Esophagus muscularis mucosa (tissue), 4 donors: ENCODE measurements around the gene TRIM37. TPM values are rescaled to one million over a fixed set of nuclear protein-coding genes. Genes with fewer than 3 reads are reported as not detected.

Experiments used
- DNase-seq: peaks from one replicate; pipeline ENCODE4 v3.0.0-alpha.2; 2017; ENCODE audit errors: extremely low spot score
- H3K27ac ChIP-seq, 4 donors: fragments of 200-600 bp; sonication (generic); replicated peaks in 1 of 4; 1 replicate in 3 of 4; 2 replicates in 1 of 4; pipeline ENCODE4 v1.5.1; 2016 to 2019; ENCODE audit warnings: mild to moderate bottlenecking in 1 of 4
- H3K27me3 ChIP-seq, 4 donors: fragments of 200-600 bp; sonication (generic); one replicate each; pipeline versions ENCODE4 v1.5.1 to v1.6.0; 2016 to 2019
- H3K36me3 ChIP-seq, 4 donors: fragments of 200-600 bp; sonication (generic); one replicate each; pipeline ENCODE4 v1.5.1; 2016 to 2019
- H3K4me1 ChIP-seq, 4 donors: fragments of 200-600 bp; sonication (generic); one replicate each; pipeline ENCODE4 v1.5.1; 2016 to 2019
- H3K4me3 ChIP-seq, 4 donors: fragments of 200-600 bp; sonication (generic); 1 replicate in 2 of 4; 2 replicates in 2 of 4; pipeline ENCODE4 v1.5.1; 2016 to 2019; ENCODE audit warnings: mild to moderate bottlenecking in 4 of 4, moderate library complexity in 1 of 4
- H3K9me3 ChIP-seq, 4 donors: fragments of 200-600 bp; sonication (generic); 1 replicate in 3 of 4; 2 replicates in 1 of 4; pipeline ENCODE4 v1.5.1; 2016 to 2019
- CTCF ChIP-seq, 3 experiments: fragments of 200-600 bp in 2 of 3; fragments of 450-650 bp in 1 of 3; sonication (generic) in 2 of 3; IDR thresholded peaks; one replicate each; pipeline ENCODE4 v1.5.1; 2017 to 2019; ENCODE audit warnings: antibody characterized with exemption in 3 of 3, mild to moderate bottlenecking in 2 of 3, moderate library complexity in 1 of 3
- EP300 ChIP-seq: sonication (generic); formaldehyde crosslinking; IDR thresholded peaks from one replicate; pipeline ENCODE4 v1.6.1; 2017; ENCODE audit warnings: antibody characterized with exemption
- POLR2A ChIP-seq: fragments of 450-650 bp; IDR thresholded peaks from one replicate; pipeline ENCODE4 v1.6.1; 2017; ENCODE audit warnings: antibody characterized with exemption, moderate library complexity, mild to moderate bottlenecking, low read depth
- POLR2AphosphoS5 ChIP-seq, 2 donors: sonication (generic); formaldehyde crosslinking; IDR thresholded peaks; one replicate each; pipeline ENCODE4 v1.6.1; 2017; ENCODE audit warnings: antibody characterized with exemption in 2 of 2
- WGBS: methylation state at CpG from one replicate; pipeline ENCODE4 v1.1.5; 2018; 5-methylcytosine and 5-hydroxymethylcytosine counted together
- intact Hi-C: fragments of 100-400 bp; cut with DNase I; formaldehyde crosslinking; loops from one replicate; pipeline ENCODE4 v1.15.1; 2023
- total RNA-seq, 4 donors: library from RNA; depleted of rRNA; stranded (reverse); fragments of >200 nt; gene quantifications; one replicate each; pipeline versions ENCODE4 v1.1.0 to v1.2.1, GENCODE V29; 2016

TRIM37 gene
- total RNA-seq, 4 donors from 2014 or later = 23.4 to 27.5 (median 25.3) TPM

GRCh38 chr17:58996968-58997367 is 109.7 kb downstream of the TRIM37 start:
- no peak for TF ChIP-seq POLR2A
- TF ChIP-seq POLR2AphosphoS5 (IDR thresholded peaks at IDR 0.05) = no peak
- no peak for TF ChIP-seq EP300
- TF ChIP-seq CTCF (IDR thresholded peaks at IDR 0.05) = no peak
- H3K36me3 ChIP-seq = peaks cover 14 to 63% (median 31%) of the 10 kb centered on the region in 4 donors
- no peak overlapping the region for H3K4me3 ChIP-seq
- H3K27ac ChIP-seq = no peak overlapping the region
- H3K9me3 ChIP-seq = no peaks in the 10 kb centered on the region
- peaks cover 0 to 9% (median 0%) of the 10 kb centered on the region in 4 donors for H3K4me1 ChIP-seq
- no peaks in the 10 kb centered on the region for H3K27me3 ChIP-seq
- 73% methylated on average over 4 of the region's 4 CpGs for WGBS
- no peak for DNase-seq
- intact Hi-C loops = no loop called here

- Histone ChIP-seq H3K27ac (no peak overlapping the region), H3K36me3 (peaks cover 14 to 50% (median 24%) of the 10 kb centered on the region in 4 donors), H3K9me3 (no peaks in the 10 kb centered on the region), H3K27me3 (no peaks in the 10 kb centered on the region), H3K4me3 (no peak overlapping the region), H3K4me1 (peaks cover 0 to 9% (median 0%) of the 10 kb centered on the region in 4 donors)
- WGBS = 96% methylated on average over 7 of the region's 7 CpGs
- TF ChIP-seq POLR2AphosphoS5 (IDR thresholded peaks at IDR 0.05) (no peak), POLR2A (no peak), CTCF (IDR thresholded peaks at IDR 0.05) (no peak), EP300 (no peak)
- DNase-seq = no peak
- intact Hi-C loops = no loop called here
Observed at GRCh38 chr17:58995247-58995940, 111.3 kb downstream of the TRIM37 start.

- Histone ChIP-seq H3K4me1 (peaks cover 0 to 9% (median 0%) of the 10 kb centered on the region in 4 donors), H3K27me3 (no peaks in the 10 kb centered on the region), H3K4me3 (no peak overlapping the region), H3K9me3 (no peaks in the 10 kb centered on the region), H3K27ac (no peak overlapping the region), H3K36me3 (peaks cover 5 to 29% (median 7%) of the 10 kb centered on the region in 4 donors)
- TF ChIP-seq POLR2AphosphoS5 (IDR thresholded peaks at IDR 0.05) = no peak
- TF ChIP-seq POLR2A = no peak
- TF ChIP-seq EP300 = no peak
- intact Hi-C loops = no loop called here
- 82% methylated on average over 5 of the region's 5 CpGs for WGBS
- DNase-seq = no peak
Observed at GRCh38 chr17:58993311-58993710, 113.4 kb downstream of the TRIM37 start.

- no peaks in the 10 kb centered on the region for H3K27me3 ChIP-seq
- H3K4me1 ChIP-seq = peaks cover 0 to 9% (median 0%) of the 10 kb centered on the region in 4 donors
- DNase-seq = no peak
- TF ChIP-seq POLR2A (no peak), POLR2AphosphoS5 (IDR thresholded peaks at IDR 0.05) (no peak), CTCF (IDR thresholded peaks at IDR 0.05) (no peak), EP300 (no peak)
- H3K9me3 ChIP-seq = no peaks in the 10 kb centered on the region
- no peak overlapping the region for H3K27ac ChIP-seq
- intact Hi-C loops = no loop called here
- H3K4me3 ChIP-seq = no peak overlapping the region
- peaks cover 0 to 14% (median 2%) of the 10 kb centered on the region in 4 donors for H3K36me3 ChIP-seq
- WGBS = 90% methylated on average over 4 of the region's 4 CpGs
Observed at GRCh38 chr17:58991718-58992331, 114.9 kb downstream of the TRIM37 start.

GRCh38 chr17:58989629-58990028 is 117.1 kb downstream of the TRIM37 start:
- Histone ChIP-seq H3K4me1 (peaks cover 0 to 5% (median 0%) of the 10 kb centered on the region in 4 donors), H3K9me3 (no peaks in the 10 kb centered on the region), H3K27me3 (no peaks in the 10 kb centered on the region), H3K27ac (no peak overlapping the region), H3K36me3 (peaks cover 0 to 7% (median 0%) of the 10 kb centered on the region in 4 donors), H3K4me3 (no peak overlapping the region)
- TF ChIP-seq EP300 = no peak
- no peak for TF ChIP-seq CTCF (IDR thresholded peaks at IDR 0.05)
- no peak for TF ChIP-seq POLR2AphosphoS5 (IDR thresholded peaks at IDR 0.05)
- no peak for TF ChIP-seq POLR2A
- DNase-seq = no peak
- 87% methylated on average over 2 of the region's 2 CpGs for WGBS
- intact Hi-C loops = no loop called here
